Measurements from ENCODE around the gene WASF1.

GRCh38 chr6:110055387-110055735 lies 124.1 kb downstream of the WASF1 start:
- TF ChIP-seq POLR2A (IDR thresholded peaks at IDR 0.05) (no peak), CTCF (IDR thresholded peaks at IDR 0.05) (no peak)

All from testis (tissue), 2 donors.